ENCODE data around the gene UPP1.
"Not testable (repeated sequence)": the region's sequence is repeated elsewhere in the genome, so short reads cannot be mapped to it uniquely, and the experiment has no call there.

UPP1 gene

GRCh38 chr7:48089046-48090003 lies at the start of gene UPP1:
Gene UPP1, plus strand, starts transcription at chr7:48089265. Its CDS starts 5,519 bp downstream, at chr7:48094784.
- peak; percentile 70 for DNase-seq

- DNase-seq, result no peak
Measured at GRCh38 chr7:48040944-48041652, 48.0 kb upstream of the UPP1 start.

- no peak for DNase-seq
Measured at GRCh38 chr7:48041653-48041970, 47.5 kb upstream of the UPP1 start.

- no peak for DNase-seq
Measured at GRCh38 chr7:48042216-48042615, 46.8 kb upstream of the UPP1 start.

- no peak for DNase-seq
Measured at GRCh38 chr7:48042636-48043035, 46.4 kb upstream of the UPP1 start.

- no peak for DNase-seq
Measured at GRCh38 chr7:48045195-48045765, 43.8 kb upstream of the UPP1 start.

- no peak for DNase-seq
Measured at GRCh38 chr7:48046458-48046857, 42.6 kb upstream of the UPP1 start.

- DNase-seq, result no peak
Measured at GRCh38 chr7:48048113-48048512, 41.0 kb upstream of the UPP1 start.

GRCh38 chr7:48049850-48050249 lies 39.2 kb upstream of the UPP1 start:
- DNase-seq, result no peak

- DNase-seq, result no peak
Measured at GRCh38 chr7:48052748-48053147, 36.3 kb upstream of the UPP1 start.

GRCh38 chr7:48053736-48054135 lies 35.3 kb upstream of the UPP1 start:
- no peak for DNase-seq

GRCh38 chr7:48058990-48059389 lies 30.1 kb upstream of the UPP1 start:
- no peak for DNase-seq

- DNase-seq, result no peak
Measured at GRCh38 chr7:48059706-48060105, 29.4 kb upstream of the UPP1 start.

GRCh38 chr7:48063985-48064384 lies 25.1 kb upstream of the UPP1 start:
- no peak for DNase-seq

GRCh38 chr7:48067475-48067874 lies 21.6 kb upstream of the UPP1 start:
- no peak for DNase-seq

- DNase-seq, result no peak
Measured at GRCh38 chr7:48074204-48074654, 14.8 kb upstream of the UPP1 start.

GRCh38 chr7:48077423-48077822 lies 11.6 kb upstream of the UPP1 start:
- no peak for DNase-seq

GRCh38 chr7:48078470-48078869 lies 10.6 kb upstream of the UPP1 start:
- peak; percentile 79 for DNase-seq

- not testable (repeated sequence) for DNase-seq
Measured at GRCh38 chr7:48082378-48082777, 6.7 kb upstream of the UPP1 start.

- DNase-seq, result no peak
Measured at GRCh38 chr7:48083114-48083830, 5.8 kb upstream of the UPP1 start.

- no peak for DNase-seq
Measured at GRCh38 chr7:48084727-48085432, 4.2 kb upstream of the UPP1 start.

GRCh38 chr7:48085433-48085791 lies 3.7 kb upstream of the UPP1 start:
- DNase-seq, result no peak

- no peak for DNase-seq
Measured at GRCh38 chr7:48085942-48086341, 3.1 kb upstream of the UPP1 start.

Data from NCI-H1105 (cell line).